ENCODE data around the gene MACROD2.
A peak's percentile ranks its signal among the peaks of the same experiment; 100 is the strongest.

The MACROD2 gene

DNA sequence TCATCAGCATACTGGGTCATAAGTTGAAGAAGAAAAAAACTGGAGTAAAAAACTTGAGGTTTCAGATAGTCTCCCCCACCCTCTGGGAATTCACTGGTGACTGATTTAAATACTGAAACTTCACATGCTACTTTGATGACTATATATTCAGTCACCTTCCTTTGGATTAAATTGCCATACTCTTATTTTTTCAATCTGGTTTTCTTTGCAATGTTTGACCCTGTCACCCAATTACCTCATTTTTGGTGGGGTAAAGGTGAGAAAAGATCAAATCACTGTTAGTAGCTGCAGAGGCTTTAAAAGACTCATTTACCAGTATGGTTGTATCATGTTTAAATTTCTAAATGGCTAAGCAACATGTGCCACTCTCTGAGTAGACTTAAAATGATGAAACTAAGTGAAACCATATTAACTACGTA lies 1204.8 kb downstream of the MACROD2 start:
- peak in 1 of 5 donors; percentile 2 for DNase-seq

DNA sequence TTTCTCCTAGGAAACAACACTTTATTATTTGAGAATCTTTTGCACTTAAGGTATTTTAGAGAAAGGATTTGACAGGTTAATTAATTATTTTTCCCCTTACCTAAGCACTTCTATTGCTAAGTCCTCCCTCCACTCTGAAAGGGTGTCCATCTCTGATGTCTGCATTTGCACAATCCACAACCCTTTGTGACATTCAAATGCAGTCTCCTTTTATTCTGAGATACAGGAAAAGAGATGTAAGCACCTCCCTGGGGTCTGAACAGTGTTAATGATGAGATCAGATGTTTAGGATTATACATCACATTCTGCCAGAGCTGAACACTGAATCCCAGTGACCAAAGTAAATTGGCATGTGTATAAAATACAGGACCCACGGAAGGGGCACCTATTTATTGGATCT lies 1206.3 kb downstream of the MACROD2 start:
- no peak for DNase-seq

- DNase-seq: no peak
These were observed 1208.9 kb downstream of the MACROD2 start for GRCh38 chr20:15204234-15204633.

GRCh38 chr20:15205028-15205427 lies 1209.7 kb downstream of the MACROD2 start:
- no peak for DNase-seq

DNA sequence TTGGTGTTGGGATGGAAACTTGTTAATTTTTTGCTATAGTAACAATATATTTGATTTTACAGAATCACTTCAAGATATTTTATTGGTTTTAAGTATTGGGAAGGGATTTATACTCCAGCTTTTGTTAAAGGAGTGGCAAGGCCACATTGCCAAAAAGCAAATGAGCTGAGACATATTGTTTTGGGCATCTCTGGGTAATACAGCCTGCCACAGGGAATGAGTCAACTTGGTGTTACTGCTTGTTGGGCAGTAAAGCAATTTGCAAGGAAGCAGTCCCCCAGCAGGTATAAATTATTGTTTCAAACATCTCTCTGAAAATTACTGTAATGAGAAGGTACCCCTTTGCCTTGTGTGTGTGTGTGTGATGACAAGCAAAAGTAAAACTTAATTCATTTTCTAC lies 1210.4 kb downstream of the MACROD2 start:
- no peak for DNase-seq

DNA sequence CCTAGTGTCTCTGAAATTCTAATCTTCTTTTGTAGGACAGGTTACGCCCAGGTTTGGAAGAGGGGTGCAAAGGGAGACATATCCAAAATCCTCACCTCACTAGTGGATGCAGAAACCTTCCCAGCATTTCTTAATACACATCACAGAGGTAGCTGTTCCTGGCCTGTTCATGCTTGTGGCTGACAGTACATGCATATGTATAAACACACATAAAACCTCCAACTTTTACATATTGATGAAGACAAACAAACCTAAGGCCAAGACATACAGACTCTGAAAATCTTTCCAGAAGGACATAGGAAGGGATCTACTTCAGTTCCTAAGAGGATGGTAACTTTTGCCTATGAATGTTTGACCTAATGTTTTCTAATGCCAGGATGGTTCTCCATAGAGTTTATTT lies 1214.2 kb downstream of the MACROD2 start:
- DNase-seq: no peak

DNA sequence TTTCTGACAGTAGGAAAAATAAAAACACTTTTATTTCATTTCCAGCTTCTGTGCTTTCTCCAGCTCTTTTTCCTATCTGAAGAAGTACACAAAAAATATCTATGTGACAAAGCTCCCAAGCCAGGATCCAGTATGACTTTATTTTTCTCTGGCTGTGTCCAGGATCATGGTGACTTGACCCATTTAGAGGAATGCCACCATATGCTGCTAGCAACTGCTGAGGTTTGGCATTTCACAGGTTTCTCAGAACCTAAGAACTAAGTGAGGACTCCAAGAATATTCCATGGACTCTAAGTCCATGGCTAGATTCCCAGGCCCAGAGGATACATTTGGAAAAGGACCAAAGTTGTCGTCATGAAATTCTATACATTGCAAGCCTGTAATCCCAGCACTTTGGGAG lies 1218.7 kb downstream of the MACROD2 start:
- DNase-seq: no peak

DNA sequence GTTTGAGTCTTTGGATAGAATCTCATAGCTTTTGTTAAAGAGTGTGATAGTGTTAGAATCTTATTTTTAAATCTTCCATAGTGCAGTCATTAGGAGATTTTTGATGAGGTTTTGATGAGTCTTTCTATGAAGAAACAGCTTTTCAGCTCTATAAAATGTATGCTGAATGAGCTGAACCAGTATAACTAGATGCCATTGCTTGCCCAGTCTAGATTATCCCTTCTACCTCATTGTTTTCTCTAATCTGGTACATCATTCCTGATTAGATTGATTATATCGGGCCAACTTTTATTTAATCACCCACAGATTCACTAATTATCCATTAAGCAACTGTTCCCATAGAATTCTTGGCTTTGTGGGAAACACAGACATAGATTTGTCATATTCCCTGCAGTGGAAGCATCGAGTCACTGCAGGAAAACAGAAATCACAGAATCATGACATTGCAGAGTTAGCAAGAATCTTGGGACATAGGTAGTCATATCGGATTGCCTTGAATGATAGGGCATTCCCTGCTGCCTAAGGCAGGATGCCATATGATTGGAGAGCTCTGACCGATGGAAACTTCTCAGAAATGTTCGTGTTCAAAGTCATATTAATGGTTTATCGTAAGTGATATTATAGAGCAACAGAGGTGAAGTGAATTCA lies 1224.8 kb downstream of the MACROD2 start:
- DNase-seq: no peak

- no peak for DNase-seq
These were observed 1225.7 kb downstream of the MACROD2 start for GRCh38 chr20:15220778-15221565.

- DNase-seq: no peak
These were observed 1227.4 kb downstream of the MACROD2 start for GRCh38 chr20:15222502-15223330.

GRCh38 chr20:15224199-15224598 lies 1228.9 kb downstream of the MACROD2 start:
- no peak for DNase-seq

GRCh38 chr20:15227102-15227501 lies 1231.8 kb downstream of the MACROD2 start:
- DNase-seq: no peak

GRCh38 chr20:15232243-15232642 lies 1236.9 kb downstream of the MACROD2 start:
- DNase-seq: no peak

- DNase-seq: no peak
These were observed 1240.3 kb downstream of the MACROD2 start for GRCh38 chr20:15235471-15236198.

DNA sequence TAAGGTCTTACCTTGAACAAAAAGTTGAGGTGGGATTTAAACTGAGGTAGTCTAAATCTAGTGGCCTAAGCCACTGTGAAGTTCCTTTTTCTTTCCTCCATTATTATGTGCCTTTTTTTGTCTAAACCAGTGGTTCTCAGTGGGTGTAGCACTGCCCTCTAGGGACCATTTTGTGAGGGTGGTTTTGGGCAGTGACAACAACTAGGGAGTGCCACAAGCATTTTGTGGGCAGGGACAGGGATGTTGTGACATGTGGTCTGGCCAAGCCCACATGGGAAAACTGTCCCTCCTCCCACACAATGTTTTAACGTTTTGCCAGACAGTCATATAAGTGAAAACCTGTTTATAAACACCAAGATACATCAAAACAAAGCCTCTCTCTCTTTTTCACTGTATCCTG lies 1241.5 kb downstream of the MACROD2 start:
- no peak for DNase-seq

GRCh38 chr20:15239542-15240206 lies 1244.4 kb downstream of the MACROD2 start:
- no peak for DNase-seq

DNA sequence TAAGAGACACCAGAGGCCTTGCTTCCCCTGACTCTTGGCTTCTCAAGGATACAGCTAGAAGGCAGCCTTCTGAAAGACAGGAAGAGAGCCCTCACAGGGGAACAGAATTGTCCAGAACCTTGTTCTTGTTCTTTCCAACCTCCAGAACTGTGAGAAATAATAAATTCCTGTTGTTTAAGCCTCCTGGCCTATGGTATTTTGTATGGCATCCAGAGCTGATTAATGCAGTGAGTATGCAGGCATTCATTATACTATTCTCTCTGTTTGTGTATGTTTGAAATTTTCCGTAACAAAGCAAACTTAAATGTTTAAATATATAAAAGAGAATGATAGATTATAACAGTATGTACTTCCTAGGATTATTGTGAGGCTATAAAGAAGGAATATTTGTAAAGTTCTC lies 1245.5 kb downstream of the MACROD2 start:
- DNase-seq: no peak

- DNase-seq: no peak
These were observed 1246.4 kb downstream of the MACROD2 start for GRCh38 chr20:15241681-15242080.

GRCh38 chr20:15242773-15243172 lies 1247.5 kb downstream of the MACROD2 start:
- DNase-seq: no peak

DNA sequence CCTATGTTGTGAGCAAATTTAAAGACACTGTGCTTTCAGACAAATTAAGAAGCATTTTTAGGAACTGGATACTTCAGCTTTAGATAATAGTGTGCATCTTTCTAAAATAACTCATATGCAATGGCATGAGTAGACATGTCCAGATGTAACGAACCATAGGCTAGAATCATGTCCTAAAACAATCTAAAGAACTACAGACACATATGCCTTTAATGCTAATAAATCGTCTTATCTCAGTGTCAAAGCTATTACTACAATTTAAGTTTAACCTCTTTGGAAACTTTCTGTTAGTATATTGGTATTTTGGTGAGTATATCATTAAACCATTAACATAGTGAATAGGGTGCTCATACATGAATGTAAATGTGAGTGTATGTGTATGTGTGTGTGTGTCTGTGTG lies 1250.6 kb downstream of the MACROD2 start:
- no peak for DNase-seq

DNA sequence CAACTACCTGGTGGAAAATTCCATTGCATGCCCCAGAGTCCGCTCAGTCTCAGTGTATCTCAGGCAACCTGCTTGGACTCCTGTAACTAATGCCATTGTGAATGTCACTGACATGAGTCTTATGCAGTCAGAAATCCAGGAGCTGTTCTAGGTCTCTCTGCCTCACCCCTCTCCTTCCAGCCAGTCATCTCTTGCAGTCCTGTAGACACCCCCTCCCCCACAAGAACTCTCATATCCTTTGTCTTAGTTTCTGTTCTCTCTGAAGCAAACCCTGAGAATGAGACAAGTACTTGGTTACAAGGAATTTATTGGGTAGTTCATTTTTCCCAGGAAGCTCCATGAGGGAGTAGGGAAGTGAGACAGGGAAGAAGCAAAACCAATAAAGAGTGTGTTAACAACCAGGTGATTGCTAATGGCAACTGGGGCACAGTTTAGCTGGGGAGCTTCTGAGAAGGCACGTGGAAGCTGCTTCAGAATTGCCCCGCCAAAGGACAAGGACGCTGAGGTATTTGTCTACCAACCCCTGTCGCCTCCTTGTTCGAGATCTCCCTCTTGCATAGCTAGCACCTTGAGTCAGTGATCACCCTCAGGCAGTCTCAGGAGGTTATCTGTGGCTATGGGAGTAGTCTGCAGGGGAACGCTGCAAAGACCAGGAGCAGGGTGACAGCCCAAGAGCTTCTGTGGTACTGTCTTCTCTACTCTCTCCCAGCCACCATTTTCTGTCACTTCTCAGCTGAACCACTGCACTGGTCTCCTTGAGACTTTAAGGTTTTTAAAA lies 1253.5 kb downstream of the MACROD2 start:
- no peak for DNase-seq

Measured in T-helper 1 cell (primary cell).